Ovary (tissue), 9 donors: ENCODE measurements around the gene FAM180A. TPM values are rescaled to one million over a fixed set of nuclear protein-coding genes. Genes with fewer than 3 reads are reported as not detected.

Source experiments
- DNase-seq, 5 donors: peaks; one replicate each; pipeline ENCODE4 v3.0.0-alpha.2; 2019 to 2020
- H3K27ac ChIP-seq, 2 donors: fragments of 200-600 bp; one replicate each; pipeline versions ENCODE4 v1.5.1 to v1.8.0; 2019 to 2022
- H3K27me3 ChIP-seq: fragments of 200-600 bp; one replicate; pipeline ENCODE4 v1.8.0; 2022
- H3K36me3 ChIP-seq: fragments of 200-600 bp; sonication (generic); one replicate; pipeline ENCODE4 v1.5.1; 2019
- H3K4me1 ChIP-seq: one replicate; pipeline ENCODE4 v1.8.1; 2013; ENCODE audit warnings: mild to moderate bottlenecking, moderate library complexity; ENCODE audit not compliant: insufficient read depth
- H3K4me3 ChIP-seq: fragments of 200-600 bp; sonication (generic); one replicate; pipeline ENCODE4 v1.5.1; 2017
- H3K9me3 ChIP-seq, 2 donors: fragments of 200-600 bp in 1 of 2; sonication (generic) in 1 of 2; one replicate each; pipeline versions ENCODE4 v1.5.1 to v1.8.1; 2013 to 2019; ENCODE audit warnings: mild to moderate bottlenecking in 1 of 2, moderate library complexity in 1 of 2
- EP300 ChIP-seq: sonication (generic); formaldehyde crosslinking; IDR thresholded peaks from one replicate; pipeline ENCODE4 v1.6.1; 2017; ENCODE audit warnings: antibody characterized with exemption
- POLR2A ChIP-seq: fragments of 450-650 bp; IDR thresholded peaks from one replicate; pipeline ENCODE4 v1.6.1; 2017; ENCODE audit warnings: antibody characterized with exemption, mild to moderate bottlenecking, moderate library complexity
- WGBS, 3 donors: extraction: QIAGEN DNeasy Blood & Tissue Kit in 1 of 3; methylation state at CpG; one replicate each; pipeline versions ENCODE4 v1.1.5 to v1.1.7; 2013 to 2017; 5-methylcytosine and 5-hydroxymethylcytosine counted together
- intact Hi-C, 4 donors: fragments of 100-400 bp; cut with DNase I; formaldehyde crosslinking; loops; one replicate each; pipeline versions ENCODE4 v1.11.0 to v1.15.1; 2022 to 2023
- polyA plus RNA-seq, 2 donors: library from polyadenylated mRNA; stranded (reverse); fragments of 200-250 nt in 1 of 2; fragments of 350-450 nt in 1 of 2; fragmentation: Illumina TruSeq in 1 of 2; extraction: RNeasy Lipid Tissue Mini Kit (QIAGEN cat#74804) in 1 of 2; gene quantifications; one replicate each; pipeline ENCODE4 v1.2.3, GENCODE V29; 2013 to 2014
- total RNA-seq, 7 donors: library from RNA; depleted of rRNA in 2 of 7; stranded (reverse); fragments of >200 nt in 2 of 7; fragmentation: NEBNext Ultra II Directional in 3 of 7; extraction: Animal tissue kit (Norgen Biotek cat#: 25700) in 3 of 7; gene quantifications; one replicate each; pipeline versions ENCODE4 v1.1.0 to v1.2.4, GENCODE V29; 2016 to 2023
- TF ChIP-seq, protein P1 (sequence below), 3 donors: fragments of 450-650 bp in 2 of 3; fragments of 200-600 bp in 1 of 3; IDR thresholded peaks; one replicate each; pipeline versions ENCODE4 v1.5.1 to v1.8.0; 2016 to 2022; ENCODE audit warnings: antibody characterized with exemption in 3 of 3, mild to moderate bottlenecking in 1 of 3
- donor health status: DM: no; HTN: no; CAD: no; lungs with moderate emphysema.
- donor health status: DM: no; HTN: no; CAD: no.
- donor health status: Bipolar disorder and iron deficiency.
- donor health status: DM: yes; HTN: yes; CAD: no.
- donor health status: DM: no; HTN: no; CAD: no.
- donor health status: DM: yes; HTN: yes; CAD: no.

FAM180A gene
- total and polyA plus RNA-seq, 9 donors, result 1.1 to 5.3 (median 3.1) TPM

DNA sequence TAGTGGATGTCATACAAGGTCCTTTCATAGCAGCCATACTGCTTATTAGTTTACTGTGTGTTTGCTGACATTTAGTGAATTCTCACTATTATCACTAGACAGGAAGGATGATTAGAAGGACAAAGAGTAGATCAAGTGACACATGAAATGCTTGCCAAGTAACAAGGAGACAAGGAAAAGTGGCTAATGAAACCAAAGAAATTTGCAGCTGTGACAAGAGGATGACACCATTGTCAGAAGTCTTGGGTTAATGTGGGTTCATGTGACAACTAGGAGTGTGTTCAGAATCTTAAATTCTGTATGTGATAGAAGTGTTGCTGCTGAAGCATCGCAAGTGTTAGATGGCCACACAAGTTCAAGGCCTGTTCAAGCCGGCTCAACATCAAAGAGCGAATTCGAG, 40.8 kb upstream of the FAM180A start:
- Histone ChIP-seq H3K9me3 (no peaks in the 10 kb centered on the region), H3K27ac (no peak overlapping the region), H3K36me3 (no peaks in the 10 kb centered on the region), H3K4me1 (no peaks in the 10 kb centered on the region), H3K27me3 (no peaks in the 10 kb centered on the region), H3K4me3 (no peak overlapping the region)
- 41 to 62% (median 50%) methylated on average over 4 of the region's 4 CpGs for WGBS, 3 donors
- TF ChIP-seq EP300, result no peak
- no peak for TF ChIP-seq POLR2A
- TF ChIP-seq, protein P1, sequence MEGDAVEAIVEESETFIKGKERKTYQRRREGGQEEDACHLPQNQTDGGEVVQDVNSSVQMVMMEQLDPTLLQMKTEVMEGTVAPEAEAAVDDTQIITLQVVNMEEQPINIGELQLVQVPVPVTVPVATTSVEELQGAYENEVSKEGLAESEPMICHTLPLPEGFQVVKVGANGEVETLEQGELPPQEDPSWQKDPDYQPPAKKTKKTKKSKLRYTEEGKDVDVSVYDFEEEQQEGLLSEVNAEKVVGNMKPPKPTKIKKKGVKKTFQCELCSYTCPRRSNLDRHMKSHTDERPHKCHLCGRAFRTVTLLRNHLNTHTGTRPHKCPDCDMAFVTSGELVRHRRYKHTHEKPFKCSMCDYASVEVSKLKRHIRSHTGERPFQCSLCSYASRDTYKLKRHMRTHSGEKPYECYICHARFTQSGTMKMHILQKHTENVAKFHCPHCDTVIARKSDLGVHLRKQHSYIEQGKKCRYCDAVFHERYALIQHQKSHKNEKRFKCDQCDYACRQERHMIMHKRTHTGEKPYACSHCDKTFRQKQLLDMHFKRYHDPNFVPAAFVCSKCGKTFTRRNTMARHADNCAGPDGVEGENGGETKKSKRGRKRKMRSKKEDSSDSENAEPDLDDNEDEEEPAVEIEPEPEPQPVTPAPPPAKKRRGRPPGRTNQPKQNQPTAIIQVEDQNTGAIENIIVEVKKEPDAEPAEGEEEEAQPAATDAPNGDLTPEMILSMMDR (IDR thresholded peaks at IDR 0.05), result no peak
- intact Hi-C loops, result no loop called here
- no peak for DNase-seq

DNA sequence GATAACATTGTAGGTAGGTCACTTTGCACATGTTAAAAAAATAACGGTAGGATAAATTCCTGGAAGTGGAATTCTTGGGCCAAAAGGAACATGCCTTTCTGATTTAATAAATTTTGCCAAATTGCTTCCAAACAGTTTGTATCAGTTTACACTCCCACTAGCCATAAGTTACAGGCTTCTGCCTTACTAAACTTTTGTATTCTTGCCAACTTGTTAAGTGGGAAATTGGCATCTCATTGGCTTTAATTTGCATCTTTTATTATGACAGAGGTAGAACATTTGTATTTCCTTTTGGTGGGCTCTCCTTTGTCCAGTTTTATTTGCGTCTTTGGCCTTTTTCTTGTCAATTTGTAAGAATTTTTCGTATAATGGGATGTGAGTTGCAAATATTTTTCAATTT, 38.3 kb upstream of the FAM180A start:
- H3K36me3 ChIP-seq, result no peaks in the 10 kb centered on the region
- H3K27ac ChIP-seq, result no peak overlapping the region
- no peaks in the 10 kb centered on the region for H3K9me3 ChIP-seq
- intact Hi-C loops, result no loop called here
- 52 to 65% (median 60%) methylated on average over 3 of the region's 3 CpGs for WGBS, 3 donors
- H3K4me1 ChIP-seq, result no peaks in the 10 kb centered on the region
- TF ChIP-seq EP300 (no peak), POLR2A (no peak)
- TF ChIP-seq, protein P1 (IDR thresholded peaks at IDR 0.05), result no peak
- no peak overlapping the region for H3K4me3 ChIP-seq
- H3K27me3 ChIP-seq, result no peaks in the 10 kb centered on the region
- DNase-seq, result no peak

DNA sequence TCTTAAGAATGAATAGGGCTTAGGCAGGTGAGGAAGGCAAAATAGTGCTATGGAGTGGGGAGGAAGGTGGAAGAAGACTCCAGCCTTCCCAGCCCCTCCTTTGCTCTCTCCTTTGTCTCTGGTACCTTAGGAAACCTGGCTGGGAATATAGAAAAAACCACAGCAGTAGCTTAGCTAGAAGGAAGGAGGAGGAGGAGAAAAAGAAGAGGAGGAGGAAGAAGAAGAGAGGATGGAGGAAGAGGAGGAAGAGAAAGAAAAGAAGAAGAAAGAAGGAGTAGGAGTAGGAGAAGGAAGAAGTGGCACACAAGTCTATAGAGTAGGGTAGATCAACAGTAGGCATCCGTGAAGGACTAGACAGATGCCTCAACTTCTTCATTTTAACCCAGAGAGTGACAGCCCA, 36.5 kb upstream of the FAM180A start:
- no peak overlapping the region for H3K4me3 ChIP-seq
- TF ChIP-seq POLR2A (no peak), EP300 (no peak)
- TF ChIP-seq, protein P1 (IDR thresholded peaks at IDR 0.05), result no peak
- WGBS, 3 donors, result 90 to 94% (median 91%) methylated on average over 1 of the region's 1 CpG

DNA sequence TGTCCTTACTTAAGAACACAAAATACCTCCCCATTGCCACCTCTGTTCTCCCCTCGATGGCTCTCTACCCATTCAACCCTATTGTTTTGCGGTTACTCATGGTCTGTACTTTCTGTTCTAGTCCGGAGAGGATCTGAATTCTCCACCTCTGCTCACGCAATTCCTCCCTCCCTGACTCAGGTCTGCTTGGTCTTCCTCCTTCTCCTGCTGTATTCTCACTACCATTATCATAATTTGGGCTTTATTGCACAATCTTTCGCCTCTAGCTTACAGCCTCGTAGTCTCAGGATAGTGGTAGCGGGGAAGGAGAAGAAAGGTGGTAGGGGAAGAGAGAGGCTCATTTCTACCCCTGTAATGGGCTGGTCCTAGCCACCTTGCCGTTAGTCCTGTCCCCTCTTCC, 35.4 kb upstream of the FAM180A start:
- WGBS, 3 donors, result 85 to 88% (median 85%) methylated on average over 8 of the region's 8 CpGs
- intact Hi-C loops, result no loop called here
- no peak overlapping the region for H3K27ac ChIP-seq
- no peaks in the 10 kb centered on the region for H3K4me1 ChIP-seq
- no peaks in the 10 kb centered on the region for H3K36me3 ChIP-seq
- no peak overlapping the region for H3K4me3 ChIP-seq
- no peaks in the 10 kb centered on the region for H3K9me3 ChIP-seq
- TF ChIP-seq, protein P1 (IDR thresholded peaks at IDR 0.05), result no peak
- no peak for TF ChIP-seq EP300
- no peak for TF ChIP-seq POLR2A
- H3K27me3 ChIP-seq, result no peaks in the 10 kb centered on the region
- no peak for DNase-seq

More for the DNA sequence above, 36.5 kb upstream of the FAM180A start:
- intact Hi-C loops, result no loop called here
- H3K27ac ChIP-seq, result no peak overlapping the region
- H3K4me1 ChIP-seq, result no peaks in the 10 kb centered on the region
- no peaks in the 10 kb centered on the region for H3K36me3 ChIP-seq
- no peaks in the 10 kb centered on the region for H3K27me3 ChIP-seq
- DNase-seq, result no peak
- no peaks in the 10 kb centered on the region for H3K9me3 ChIP-seq

DNA sequence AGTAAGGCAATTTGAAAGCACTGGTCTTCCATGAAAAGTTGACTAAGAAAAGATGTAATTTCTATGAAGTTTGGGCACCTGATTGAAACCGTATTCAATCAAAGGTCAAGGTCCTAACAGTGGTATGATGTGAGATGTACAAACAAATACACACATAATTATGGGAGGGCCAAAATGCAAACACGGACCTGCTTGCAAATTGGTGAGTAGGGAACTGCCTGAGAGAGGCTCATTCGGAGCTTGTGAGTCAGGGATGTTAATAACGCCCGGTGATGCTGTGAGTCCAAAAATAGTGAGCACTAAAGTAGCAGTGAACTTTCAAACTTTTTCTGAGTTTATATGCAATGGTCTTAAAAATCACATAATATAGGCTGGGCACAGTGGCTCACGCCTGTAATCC, 34.2 kb upstream of the FAM180A start:
- no peak overlapping the region for H3K27ac ChIP-seq
- no peaks in the 10 kb centered on the region for H3K4me1 ChIP-seq
- H3K4me3 ChIP-seq, result no peak overlapping the region
- intact Hi-C loops, result no loop called here
- H3K9me3 ChIP-seq, result no peaks in the 10 kb centered on the region
- no peaks in the 10 kb centered on the region for H3K27me3 ChIP-seq
- H3K36me3 ChIP-seq, result no peaks in the 10 kb centered on the region
- TF ChIP-seq, protein P1 (IDR thresholded peaks at IDR 0.05), result no peak
- TF ChIP-seq POLR2A, result no peak
- TF ChIP-seq EP300, result no peak
- WGBS, 3 donors, result 86 to 88% (median 86%) methylated on average over 6 of the region's 6 CpGs
- no peak for DNase-seq
